Neural cell (in vitro differentiated cells): ENCODE measurements around the gene NDUFS2. TPM values are rescaled to one million over a fixed set of nuclear protein-coding genes. Genes with fewer than 3 reads are reported as not detected.

ENCODE experiments used
- H2AFZ ChIP-seq: fragments of 200-600, 300-800 bp; sonication (generic), shearing (Covaris generic); 2 replicates; pipeline ENCODE4 v1.6.0; 2014; ENCODE audit warnings: low read depth, mild to moderate bottlenecking, antibody characterized with exemption, low read length, moderate library complexity
- H3F3A ChIP-seq: fragments of 200-600 bp; shearing (Covaris generic); 2 replicates; pipeline ENCODE4 v1.6.1; 2016; ENCODE audit warnings: mild to moderate bottlenecking, moderate library complexity, mixed read lengths, antibody characterized with exemption, low read length; ENCODE audit not compliant: insufficient read depth, poor library complexity, severe bottlenecking
- H3K27ac ChIP-seq: fragments of 200-600, 300-800 bp; sonication (generic), shearing (Covaris generic); 2 replicates; pipeline ENCODE4 v1.5.1; 2014; ENCODE audit warnings: mild to moderate bottlenecking, low read length, moderate library complexity
- H3K27me3 ChIP-seq: fragments of 300-800, 200-600 bp; sonication (generic), shearing (Covaris generic); 2 replicates; pipeline ENCODE4 v1.6.0; 2014; ENCODE audit warnings: mild to moderate bottlenecking, low read depth, low read length, moderate library complexity; ENCODE audit not compliant: insufficient read depth
- H3K36me3 ChIP-seq: fragments of 300-800, 200-600 bp; sonication (generic), shearing (Covaris generic); 2 replicates; pipeline ENCODE4 v1.5.1; 2014; ENCODE audit warnings: mild to moderate bottlenecking, antibody characterized with exemption, low read length, moderate library complexity; ENCODE audit not compliant: insufficient read depth
- H3K4me2 ChIP-seq: fragments of 300-800, 200-600 bp; sonication (generic), shearing (Covaris generic); 2 replicates; pipeline ENCODE4 v1.6.0; 2014; ENCODE audit warnings: mild to moderate bottlenecking, low read length
- H3K4me3 ChIP-seq: fragments of 300-800, 200-600 bp; sonication (generic), shearing (Covaris generic); 2 replicates; pipeline ENCODE4 v1.5.1; 2014; ENCODE audit warnings: mild to moderate bottlenecking, low read length, moderate library complexity
- H3K79me2 ChIP-seq: fragments of 200-600 bp; shearing (Covaris generic); replicated peaks from 2 replicates; pipeline ENCODE4 v1.6.0; 2014; ENCODE audit warnings: mild to moderate bottlenecking, low read length, moderate library complexity; ENCODE audit not compliant: insufficient read depth
- H3K9ac ChIP-seq: fragments of 300-800, 200-600 bp; sonication (generic), shearing (Covaris generic); 2 replicates; pipeline ENCODE4 v1.6.1; 2016; ENCODE audit warnings: mild to moderate bottlenecking, low read length, mixed read lengths
- H3K9me2 ChIP-seq: fragments of 200-600 bp; shearing (Covaris generic); 2 replicates; pipeline ENCODE4 v1.6.1; 2016; ENCODE audit warnings: mild to moderate bottlenecking, low read length, mixed read lengths; ENCODE audit not compliant: insufficient read depth
- H3K9me3 ChIP-seq: fragments of 200-600, 300-800 bp; sonication (generic), shearing (Covaris generic); 2 replicates; pipeline ENCODE4 v1.6.1; 2016; ENCODE audit warnings: mild to moderate bottlenecking, mixed run types, low read length, moderate library complexity, mixed read lengths
- H4K20me1 ChIP-seq: fragments of 200-600 bp; shearing (Covaris generic); 2 replicates; pipeline ENCODE4 v1.6.1; 2016; ENCODE audit warnings: mild to moderate bottlenecking, mixed run types; ENCODE audit not compliant: insufficient read depth
- EP300 ChIP-seq: fragments of 450-650 bp; conservative IDR thresholded peaks from 2 replicates; pipeline ENCODE4 v1.6.1; 2014; ENCODE audit warnings: antibody characterized with exemption, mild to moderate bottlenecking, moderate library complexity; ENCODE audit not compliant: poor library complexity, severe bottlenecking
- EZH2 ChIP-seq: fragments of 200-600, 300-800 bp; shearing (Covaris generic), sonication (generic); IDR thresholded peaks from 2 replicates; pipeline ENCODE4 v1.6.1; 2014; ENCODE audit warnings: antibody characterized with exemption, low read length, borderline replicate concordance, mild to moderate bottlenecking; ENCODE audit not compliant: insufficient read depth, poor library complexity, severe bottlenecking
- POLR2AphosphoS5 ChIP-seq: IDR thresholded peaks from 2 replicates; pipeline ENCODE4 v1.6.1; 2012
- RAD21 ChIP-seq: fragments of 450-650 bp; conservative IDR thresholded peaks from 2 replicates; pipeline ENCODE4 v1.6.1; 2014; ENCODE audit warnings: antibody characterized with exemption, mild to moderate bottlenecking, moderate library complexity
- SMC3 ChIP-seq: fragments of 450-650 bp; conservative IDR thresholded peaks from 2 replicates; pipeline ENCODE4 v1.6.1; 2014; ENCODE audit warnings: antibody characterized with exemption, mild to moderate bottlenecking, moderate library complexity; ENCODE audit not compliant: poor library complexity
- polyA plus RNA-seq: library from polyadenylated mRNA; depleted of rRNA; stranded (reverse); fragments of >200 nt; gene quantifications from 2 replicates; pipeline ENCODE4 v1.2.3, GENCODE V29; 2014
- TF ChIP-seq, protein P1 (sequence below): fragments of 450-650 bp; IDR thresholded peaks from 2 replicates; pipeline ENCODE4 v1.5.1; 2014; ENCODE audit warnings: antibody characterized with exemption, mild to moderate bottlenecking, moderate library complexity; ENCODE audit not compliant: poor library complexity, severe bottlenecking
- TF ChIP-seq, protein P2 (sequence below): IDR thresholded peaks from 2 replicates; pipeline ENCODE4 v1.6.1; 2012; ENCODE audit warnings: borderline replicate concordance

Gene NDUFS2
- polyA plus RNA-seq, 1 donor from 2014 or later: 166 TPM

DNA sequence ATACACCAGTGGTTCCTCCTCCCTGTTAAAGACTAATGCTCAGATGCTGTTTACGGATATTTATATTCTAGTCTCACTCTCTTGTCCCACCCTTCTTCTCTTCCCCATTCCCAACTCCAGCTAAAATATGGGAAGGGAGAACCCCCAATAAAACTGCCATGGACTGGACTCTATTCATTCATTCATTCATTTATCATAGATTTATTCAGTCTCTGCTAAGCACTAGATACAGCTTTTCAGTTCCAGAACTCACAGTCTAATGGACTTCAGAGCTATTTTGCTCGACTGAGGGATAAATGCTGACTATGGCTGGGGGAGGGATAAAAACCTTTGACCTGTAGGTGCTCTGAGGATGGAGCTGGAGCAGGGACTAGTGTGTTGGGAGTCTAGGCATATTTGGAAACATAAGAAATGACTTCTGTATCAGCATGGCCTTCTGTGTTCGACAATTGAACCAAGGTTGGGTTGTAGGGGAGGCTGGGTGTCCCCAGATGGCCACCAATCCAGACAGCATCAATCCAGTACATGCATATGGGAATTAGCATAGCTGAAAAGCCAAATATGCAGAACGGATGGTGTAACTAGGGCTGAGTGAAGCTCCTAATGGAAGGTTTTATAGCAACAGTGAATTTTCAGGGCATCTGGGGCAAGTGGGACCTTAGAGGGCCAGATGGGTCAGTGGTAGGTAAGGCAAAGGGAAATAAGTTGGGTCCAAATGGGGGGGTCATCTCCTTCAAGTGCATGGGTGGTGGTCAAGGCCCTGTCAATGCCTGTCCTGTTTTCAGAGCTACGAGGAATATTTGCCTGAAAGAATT, 17.1 kb downstream of the NDUFS2 start:
- Histone ChIP-seq H3K36me3 (no peaks in the 10 kb centered on the region), H3F3A (no peaks in the 10 kb centered on the region), H4K20me1 (no peaks in the 10 kb centered on the region), H3K9ac (no peak overlapping the region), H3K79me2 (no peaks in the 10 kb centered on the region), H3K9me2 (no peaks in the 10 kb centered on the region), H3K4me2 (no peak overlapping the region), H2AFZ (no peak overlapping the region), H3K27me3 (no peaks in the 10 kb centered on the region), H3K9me3 (no peaks in the 10 kb centered on the region), H3K27ac (no peak overlapping the region), H3K4me3 (no peak overlapping the region)
- TF ChIP-seq RAD21 (no peak), POLR2AphosphoS5 (no peak), EZH2 (no peak), EP300 (no peak), SMC3 (no peak)
- TF ChIP-seq, protein P1, sequence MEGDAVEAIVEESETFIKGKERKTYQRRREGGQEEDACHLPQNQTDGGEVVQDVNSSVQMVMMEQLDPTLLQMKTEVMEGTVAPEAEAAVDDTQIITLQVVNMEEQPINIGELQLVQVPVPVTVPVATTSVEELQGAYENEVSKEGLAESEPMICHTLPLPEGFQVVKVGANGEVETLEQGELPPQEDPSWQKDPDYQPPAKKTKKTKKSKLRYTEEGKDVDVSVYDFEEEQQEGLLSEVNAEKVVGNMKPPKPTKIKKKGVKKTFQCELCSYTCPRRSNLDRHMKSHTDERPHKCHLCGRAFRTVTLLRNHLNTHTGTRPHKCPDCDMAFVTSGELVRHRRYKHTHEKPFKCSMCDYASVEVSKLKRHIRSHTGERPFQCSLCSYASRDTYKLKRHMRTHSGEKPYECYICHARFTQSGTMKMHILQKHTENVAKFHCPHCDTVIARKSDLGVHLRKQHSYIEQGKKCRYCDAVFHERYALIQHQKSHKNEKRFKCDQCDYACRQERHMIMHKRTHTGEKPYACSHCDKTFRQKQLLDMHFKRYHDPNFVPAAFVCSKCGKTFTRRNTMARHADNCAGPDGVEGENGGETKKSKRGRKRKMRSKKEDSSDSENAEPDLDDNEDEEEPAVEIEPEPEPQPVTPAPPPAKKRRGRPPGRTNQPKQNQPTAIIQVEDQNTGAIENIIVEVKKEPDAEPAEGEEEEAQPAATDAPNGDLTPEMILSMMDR: no peak

DNA sequence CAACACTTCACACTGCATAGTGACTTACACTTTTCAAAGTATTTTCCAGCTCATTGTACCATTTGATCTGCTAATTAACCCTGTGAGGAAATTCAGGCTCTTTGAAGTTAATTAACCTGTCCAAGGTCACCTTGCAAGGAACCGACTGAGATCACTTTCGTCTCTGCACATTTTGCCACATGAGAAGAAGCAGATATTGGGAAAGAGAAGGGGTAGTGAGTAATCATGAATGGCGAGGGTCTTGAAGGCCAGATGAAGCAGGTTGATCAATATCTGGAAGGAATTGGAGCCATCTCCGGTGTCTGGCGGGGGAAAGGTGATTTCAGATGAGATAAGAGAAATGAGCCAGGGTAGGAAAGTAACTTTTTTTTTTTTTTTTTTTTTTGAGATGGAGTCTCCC, 17.8 kb downstream of the NDUFS2 start:
- H3F3A ChIP-seq: no peaks in the 10 kb centered on the region
- H3K27ac ChIP-seq: no peak overlapping the region
- H3K79me2 ChIP-seq: no peaks in the 10 kb centered on the region
- no peaks in the 10 kb centered on the region for H3K27me3 ChIP-seq
- no peak for TF ChIP-seq RAD21
- TF ChIP-seq, protein P2, sequence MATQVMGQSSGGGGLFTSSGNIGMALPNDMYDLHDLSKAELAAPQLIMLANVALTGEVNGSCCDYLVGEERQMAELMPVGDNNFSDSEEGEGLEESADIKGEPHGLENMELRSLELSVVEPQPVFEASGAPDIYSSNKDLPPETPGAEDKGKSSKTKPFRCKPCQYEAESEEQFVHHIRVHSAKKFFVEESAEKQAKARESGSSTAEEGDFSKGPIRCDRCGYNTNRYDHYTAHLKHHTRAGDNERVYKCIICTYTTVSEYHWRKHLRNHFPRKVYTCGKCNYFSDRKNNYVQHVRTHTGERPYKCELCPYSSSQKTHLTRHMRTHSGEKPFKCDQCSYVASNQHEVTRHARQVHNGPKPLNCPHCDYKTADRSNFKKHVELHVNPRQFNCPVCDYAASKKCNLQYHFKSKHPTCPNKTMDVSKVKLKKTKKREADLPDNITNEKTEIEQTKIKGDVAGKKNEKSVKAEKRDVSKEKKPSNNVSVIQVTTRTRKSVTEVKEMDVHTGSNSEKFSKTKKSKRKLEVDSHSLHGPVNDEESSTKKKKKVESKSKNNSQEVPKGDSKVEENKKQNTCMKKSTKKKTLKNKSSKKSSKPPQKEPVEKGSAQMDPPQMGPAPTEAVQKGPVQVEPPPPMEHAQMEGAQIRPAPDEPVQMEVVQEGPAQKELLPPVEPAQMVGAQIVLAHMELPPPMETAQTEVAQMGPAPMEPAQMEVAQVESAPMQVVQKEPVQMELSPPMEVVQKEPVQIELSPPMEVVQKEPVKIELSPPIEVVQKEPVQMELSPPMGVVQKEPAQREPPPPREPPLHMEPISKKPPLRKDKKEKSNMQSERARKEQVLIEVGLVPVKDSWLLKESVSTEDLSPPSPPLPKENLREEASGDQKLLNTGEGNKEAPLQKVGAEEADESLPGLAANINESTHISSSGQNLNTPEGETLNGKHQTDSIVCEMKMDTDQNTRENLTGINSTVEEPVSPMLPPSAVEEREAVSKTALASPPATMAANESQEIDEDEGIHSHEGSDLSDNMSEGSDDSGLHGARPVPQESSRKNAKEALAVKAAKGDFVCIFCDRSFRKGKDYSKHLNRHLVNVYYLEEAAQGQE: no peak
- TF ChIP-seq, protein P1: no peak
- H3K9ac ChIP-seq: no peak overlapping the region
- H3K9me2 ChIP-seq: no peaks in the 10 kb centered on the region
- no peaks in the 10 kb centered on the region for H3K36me3 ChIP-seq
- no peak overlapping the region for H2AFZ ChIP-seq
- no peaks in the 10 kb centered on the region for H3K9me3 ChIP-seq
- H3K4me3 ChIP-seq: no peak overlapping the region
- H3K4me2 ChIP-seq: no peak overlapping the region
- H4K20me1 ChIP-seq: no peaks in the 10 kb centered on the region
